Neural progenitor cell (in vitro differentiated cells): ENCODE measurements around the gene INS. TPM values are rescaled to one million over a fixed set of nuclear protein-coding genes. Genes with fewer than 3 reads are reported as not detected.
A peak's percentile ranks its signal among the peaks of the same experiment; 100 is the strongest.

Experiments
- DNase-seq: peaks from one replicate; pipeline ENCODE4 v3.0.0-alpha.2; 2016; ENCODE audit warnings: low spot score
- H2AFZ ChIP-seq: fragments of 200-600 bp; sonication (generic); replicated peaks from 2 replicates; pipeline ENCODE4 v1.6.1; 2016; ENCODE audit warnings: antibody characterized with exemption
- H3F3A ChIP-seq: fragments of 200-600 bp; sonication (generic); 2 replicates; pipeline ENCODE4 v1.6.1; 2016; ENCODE audit warnings: antibody characterized with exemption, low read depth
- H3K27ac ChIP-seq: fragments of 200-600 bp; sonication (generic); 2 replicates; pipeline ENCODE4 v1.5.1; 2016; ENCODE audit warnings: mild to moderate bottlenecking
- H3K27me3 ChIP-seq: fragments of 200-600 bp; sonication (generic); 2 replicates; pipeline ENCODE4 v1.6.1; 2016; ENCODE audit warnings: mild to moderate bottlenecking, moderate library complexity
- H3K36me3 ChIP-seq: fragments of 200-600 bp; sonication (generic); 2 replicates; pipeline ENCODE4 v1.5.1; 2016
- H3K4me1 ChIP-seq: fragments of 200-600 bp; sonication (generic); 2 replicates; pipeline ENCODE4 v1.6.1; 2016; ENCODE audit warnings: mixed run types
- H3K4me2 ChIP-seq: fragments of 200-600 bp; sonication (generic); 2 replicates; pipeline ENCODE4 v1.6.1; 2016
- H3K4me3 ChIP-seq: fragments of 200-600 bp; sonication (generic); 2 replicates; pipeline ENCODE4 v1.5.1; 2016
- H3K79me2 ChIP-seq: fragments of 200-600 bp; sonication (generic); 2 replicates; pipeline ENCODE4 v1.6.1; 2016; ENCODE audit warnings: low read depth
- H3K9ac ChIP-seq: fragments of 200-600 bp; sonication (generic); 2 replicates; pipeline ENCODE4 v1.6.1; 2016
- H3K9me3 ChIP-seq: fragments of 200-600 bp; sonication (generic); 2 replicates; pipeline ENCODE4 v1.5.1; 2016; ENCODE audit warnings: low read depth
- H4K20me1 ChIP-seq: fragments of 200-600 bp; sonication (generic); 2 replicates; pipeline ENCODE4 v1.6.1; 2016; ENCODE audit warnings: low read depth
- H3K27ac Mint-ChIP-seq: 3 replicates; pipeline ENCODE4 v1.8.0; 2021; ENCODE audit warnings: mixed read lengths
- H3K27me3 Mint-ChIP-seq: 2 replicates; pipeline ENCODE4 v1.8.0; 2022; ENCODE audit warnings: low read depth, mild to moderate bottlenecking, inconsistent platforms, moderate library complexity, mixed read lengths; ENCODE audit not compliant: insufficient read depth
- H3K36me3 Mint-ChIP-seq: 3 replicates; pipeline ENCODE4 v1.8.0; 2021; ENCODE audit warnings: mixed read lengths
- H3K4me1 Mint-ChIP-seq: 3 replicates; pipeline ENCODE4 v1.8.0; 2021; ENCODE audit warnings: mixed read lengths
- H3K4me3 Mint-ChIP-seq: 3 replicates; pipeline ENCODE4 v1.8.0; 2021; ENCODE audit warnings: mild to moderate bottlenecking, moderate library complexity, mixed read lengths
- H3K9me3 Mint-ChIP-seq: 3 replicates; pipeline ENCODE4 v1.8.0; 2020; ENCODE audit warnings: mixed read lengths
- EZH2 ChIP-seq: fragments of 200-600 bp; sonication (generic); IDR thresholded peaks from 2 replicates; pipeline ENCODE4 v1.6.1; 2017; ENCODE audit warnings: antibody characterized with exemption, mild to moderate bottlenecking, moderate library complexity
- EZH2phosphoT487 ChIP-seq: fragments of 200-600 bp; sonication (generic); IDR thresholded peaks from 2 replicates; pipeline ENCODE4 v1.6.1; 2017; ENCODE audit warnings: antibody characterized with exemption
- total RNA-seq: library from RNA; depleted of rRNA; stranded (reverse); fragments of >200 nt; gene quantifications from 2 replicates; pipeline ENCODE4 v1.2.3, GENCODE V29; 2015; ENCODE audit warnings: low replicate concordance
- TF ChIP-seq, protein P1 (sequence below): fragments of 200-600 bp; sonication (generic); IDR thresholded peaks from 2 replicates; pipeline ENCODE4 v1.5.1; 2017; ENCODE audit warnings: antibody characterized with exemption, mild to moderate bottlenecking

The INS gene
- total RNA-seq, 1 donor from 2014 or later, result not detected

DNA sequence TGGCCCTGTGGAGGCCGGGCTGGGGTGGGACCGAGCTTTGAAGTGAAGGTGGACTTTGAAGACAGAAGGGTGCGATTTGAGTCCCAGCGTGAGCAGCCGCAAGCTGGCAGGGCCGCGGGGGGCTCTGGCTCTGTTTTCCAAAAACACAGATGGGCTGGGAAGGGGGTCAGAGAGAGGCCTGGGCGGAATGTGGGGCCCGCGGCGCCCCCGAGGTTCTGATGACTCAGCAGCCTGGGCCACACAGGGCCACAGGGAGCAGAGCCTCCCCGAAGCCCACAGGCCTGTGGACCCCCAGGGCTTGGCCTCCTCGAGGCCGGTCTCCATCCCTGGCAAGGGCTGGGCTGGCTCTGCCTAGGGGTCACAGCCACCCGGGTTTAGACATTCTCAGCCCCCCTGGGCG, 6.1 kb downstream of the INS start:
- H3K4me1 ChIP-seq, result peaks cover 14% of the 10 kb centered on the region
- Mint-ChIP-seq H3K4me1 (peaks cover 20% of the 10 kb centered on the region), H3K4me3 (no peak overlapping the region), H3K27ac (no peak overlapping the region), H3K27me3 (peaks cover 7% of the 10 kb centered on the region), H3K36me3 (no peaks in the 10 kb centered on the region), H3K9me3 (no peaks in the 10 kb centered on the region)
- H3K27ac ChIP-seq, result no peak overlapping the region
- no peaks in the 10 kb centered on the region for H3K79me2 ChIP-seq
- no peaks in the 10 kb centered on the region for H4K20me1 ChIP-seq
- H3K36me3 ChIP-seq, result no peaks in the 10 kb centered on the region
- TF ChIP-seq, protein P1, sequence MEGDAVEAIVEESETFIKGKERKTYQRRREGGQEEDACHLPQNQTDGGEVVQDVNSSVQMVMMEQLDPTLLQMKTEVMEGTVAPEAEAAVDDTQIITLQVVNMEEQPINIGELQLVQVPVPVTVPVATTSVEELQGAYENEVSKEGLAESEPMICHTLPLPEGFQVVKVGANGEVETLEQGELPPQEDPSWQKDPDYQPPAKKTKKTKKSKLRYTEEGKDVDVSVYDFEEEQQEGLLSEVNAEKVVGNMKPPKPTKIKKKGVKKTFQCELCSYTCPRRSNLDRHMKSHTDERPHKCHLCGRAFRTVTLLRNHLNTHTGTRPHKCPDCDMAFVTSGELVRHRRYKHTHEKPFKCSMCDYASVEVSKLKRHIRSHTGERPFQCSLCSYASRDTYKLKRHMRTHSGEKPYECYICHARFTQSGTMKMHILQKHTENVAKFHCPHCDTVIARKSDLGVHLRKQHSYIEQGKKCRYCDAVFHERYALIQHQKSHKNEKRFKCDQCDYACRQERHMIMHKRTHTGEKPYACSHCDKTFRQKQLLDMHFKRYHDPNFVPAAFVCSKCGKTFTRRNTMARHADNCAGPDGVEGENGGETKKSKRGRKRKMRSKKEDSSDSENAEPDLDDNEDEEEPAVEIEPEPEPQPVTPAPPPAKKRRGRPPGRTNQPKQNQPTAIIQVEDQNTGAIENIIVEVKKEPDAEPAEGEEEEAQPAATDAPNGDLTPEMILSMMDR, result no peak
- TF ChIP-seq EZH2phosphoT487 (no peak), EZH2 (no peak)
- no peak overlapping the region for H3K4me3 ChIP-seq
- no peaks in the 10 kb centered on the region for H3K27me3 ChIP-seq
- H3F3A ChIP-seq, result peaks cover 14% of the 10 kb centered on the region
- H3K9me3 ChIP-seq, result no peaks in the 10 kb centered on the region
- H2AFZ ChIP-seq, result no peak overlapping the region
- H3K4me2 ChIP-seq, result no peak overlapping the region
- no peak overlapping the region for H3K9ac ChIP-seq
- DNase-seq, result no peak

DNA sequence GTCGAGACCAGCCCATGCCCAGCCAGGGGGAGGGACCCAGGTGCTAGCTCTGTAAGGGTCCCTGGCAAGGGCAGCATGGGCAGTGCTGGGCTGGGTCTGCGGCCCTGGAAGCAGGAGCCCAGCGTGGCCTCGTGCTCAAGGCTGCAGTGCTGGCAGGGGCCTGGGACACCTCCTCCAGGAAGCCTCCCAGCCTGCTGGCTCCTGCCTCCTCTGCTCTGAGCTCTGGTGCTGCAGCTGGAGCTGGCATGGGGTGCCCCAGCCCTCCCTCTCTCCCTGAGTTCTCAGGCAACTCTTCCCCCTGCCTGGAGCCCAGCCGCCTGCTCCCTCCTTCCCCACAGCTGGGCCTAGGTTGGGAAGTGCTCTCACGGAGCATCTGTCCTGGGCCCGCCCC, 6.8 kb downstream of the INS start:
- no peak overlapping the region for H3K4me2 ChIP-seq
- Mint-ChIP-seq H3K4me1 (peaks cover 24% of the 10 kb centered on the region), H3K27ac (no peak overlapping the region), H3K36me3 (no peaks in the 10 kb centered on the region), H3K4me3 (no peak overlapping the region), H3K9me3 (no peaks in the 10 kb centered on the region), H3K27me3 (peaks cover 10% of the 10 kb centered on the region)
- no peak overlapping the region for H3K9ac ChIP-seq
- H3K79me2 ChIP-seq, result no peaks in the 10 kb centered on the region
- H3K36me3 ChIP-seq, result no peaks in the 10 kb centered on the region
- peaks cover 15% of the 10 kb centered on the region for H3F3A ChIP-seq
- H3K27me3 ChIP-seq, result peaks cover 2% of the 10 kb centered on the region
- no peak overlapping the region for H3K4me3 ChIP-seq
- no peak overlapping the region for H3K27ac ChIP-seq
- no peaks in the 10 kb centered on the region for H4K20me1 ChIP-seq
- DNase-seq, result no peak
- H3K4me1 ChIP-seq, result peaks cover 21% of the 10 kb centered on the region
- H3K9me3 ChIP-seq, result no peaks in the 10 kb centered on the region
- H2AFZ ChIP-seq, result no peak overlapping the region
- TF ChIP-seq, protein P1, result no peak
- TF ChIP-seq EZH2 (no peak), EZH2phosphoT487 (no peak)

DNA sequence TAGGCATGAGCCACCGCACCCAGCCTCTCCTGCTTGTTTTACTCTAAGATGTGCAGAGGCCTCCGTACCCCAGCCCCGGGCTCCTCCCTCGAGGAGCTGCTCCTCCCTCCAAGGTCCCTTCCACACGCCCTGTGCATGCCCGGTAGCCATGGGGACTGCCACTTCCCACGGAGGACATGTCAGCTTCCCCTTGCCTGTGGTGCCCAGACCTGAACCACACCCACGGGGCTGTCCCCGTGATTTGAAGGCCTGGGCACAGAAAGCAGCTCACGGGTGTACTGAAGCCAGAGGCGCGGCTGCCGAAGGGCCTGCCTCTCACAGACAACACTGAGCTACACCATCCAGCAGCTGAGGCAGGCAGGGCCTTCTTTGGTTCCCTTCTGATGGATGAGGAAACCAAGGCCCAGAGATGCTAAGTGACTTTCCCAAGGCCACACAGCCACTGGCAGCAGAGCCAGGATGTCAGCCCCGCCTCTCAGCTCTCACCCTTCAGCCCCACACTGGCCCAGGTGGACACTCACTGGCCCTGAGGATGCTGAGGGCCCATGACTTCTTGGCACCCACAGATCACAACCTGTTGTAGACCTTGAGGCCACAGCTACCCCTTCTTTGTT, 7.3 kb downstream of the INS start:
- Histone ChIP-seq H3K4me1 (peaks cover 26% of the 10 kb centered on the region), H3F3A (peaks cover 17% of the 10 kb centered on the region), H3K27ac (no peak overlapping the region), H3K9ac (no peak overlapping the region), H3K36me3 (no peaks in the 10 kb centered on the region), H3K79me2 (no peaks in the 10 kb centered on the region), H2AFZ (no peak overlapping the region), H3K9me3 (no peaks in the 10 kb centered on the region), H3K4me2 (no peak overlapping the region), H3K4me3 (no peak overlapping the region), H4K20me1 (no peaks in the 10 kb centered on the region), H3K27me3 (peaks cover 8% of the 10 kb centered on the region)
- Mint-ChIP-seq H3K27me3 (peaks cover 12% of the 10 kb centered on the region), H3K36me3 (no peaks in the 10 kb centered on the region), H3K9me3 (no peaks in the 10 kb centered on the region), H3K4me1 (peaks cover 29% of the 10 kb centered on the region), H3K27ac (peak overlapping the region; percentile 66), H3K4me3 (no peak overlapping the region)
- TF ChIP-seq, protein P1, result no peak
- no peak for TF ChIP-seq EZH2phosphoT487
- no peak for TF ChIP-seq EZH2
- no peak for DNase-seq
